ENCODE data around the gene TMEM209.

DNA sequence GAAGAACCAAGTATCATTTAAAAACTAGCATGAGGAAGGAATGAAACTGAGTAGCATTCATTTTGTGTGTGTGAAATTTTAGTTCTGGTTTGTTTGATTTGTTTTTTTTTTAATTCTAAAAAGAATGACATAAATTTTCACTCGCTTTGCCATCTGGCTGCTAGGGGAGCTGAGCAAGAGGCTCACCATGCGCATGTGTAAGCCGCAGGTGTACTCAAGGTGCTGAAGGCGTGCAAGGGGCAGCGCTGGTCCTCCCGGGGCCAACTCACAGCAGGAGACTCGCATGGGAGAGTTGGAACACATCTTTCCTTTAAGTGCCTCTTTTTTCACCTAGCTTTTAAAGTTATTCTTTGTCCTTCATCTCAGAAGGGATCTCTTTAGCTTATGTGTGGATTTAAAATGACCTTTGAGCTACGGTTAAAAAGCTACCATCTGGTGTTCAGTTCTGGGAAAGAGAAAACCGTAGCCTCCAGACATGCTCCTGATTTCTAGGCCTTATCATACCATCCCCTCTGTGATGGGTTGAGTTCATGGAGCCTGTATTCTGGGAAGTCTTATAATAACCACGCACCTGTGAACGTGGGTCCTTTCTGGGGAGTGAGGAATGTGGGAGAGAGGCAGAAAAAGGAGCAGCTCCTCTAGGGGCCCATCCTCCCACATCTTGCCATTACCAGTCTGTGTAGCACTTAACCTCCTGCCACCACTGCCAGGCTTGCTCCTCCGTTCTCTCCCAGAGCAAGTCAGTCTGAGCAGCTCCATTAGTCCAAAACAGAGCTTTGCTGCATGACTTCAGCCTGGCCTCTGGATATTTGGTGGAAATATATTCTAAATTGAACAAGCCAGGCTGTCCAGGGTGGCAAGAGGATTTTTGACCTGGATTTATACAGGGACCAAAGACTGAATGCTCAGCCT lies 73.0 kb downstream of the TMEM209 start:
- TF ChIP-seq, protein P1, sequence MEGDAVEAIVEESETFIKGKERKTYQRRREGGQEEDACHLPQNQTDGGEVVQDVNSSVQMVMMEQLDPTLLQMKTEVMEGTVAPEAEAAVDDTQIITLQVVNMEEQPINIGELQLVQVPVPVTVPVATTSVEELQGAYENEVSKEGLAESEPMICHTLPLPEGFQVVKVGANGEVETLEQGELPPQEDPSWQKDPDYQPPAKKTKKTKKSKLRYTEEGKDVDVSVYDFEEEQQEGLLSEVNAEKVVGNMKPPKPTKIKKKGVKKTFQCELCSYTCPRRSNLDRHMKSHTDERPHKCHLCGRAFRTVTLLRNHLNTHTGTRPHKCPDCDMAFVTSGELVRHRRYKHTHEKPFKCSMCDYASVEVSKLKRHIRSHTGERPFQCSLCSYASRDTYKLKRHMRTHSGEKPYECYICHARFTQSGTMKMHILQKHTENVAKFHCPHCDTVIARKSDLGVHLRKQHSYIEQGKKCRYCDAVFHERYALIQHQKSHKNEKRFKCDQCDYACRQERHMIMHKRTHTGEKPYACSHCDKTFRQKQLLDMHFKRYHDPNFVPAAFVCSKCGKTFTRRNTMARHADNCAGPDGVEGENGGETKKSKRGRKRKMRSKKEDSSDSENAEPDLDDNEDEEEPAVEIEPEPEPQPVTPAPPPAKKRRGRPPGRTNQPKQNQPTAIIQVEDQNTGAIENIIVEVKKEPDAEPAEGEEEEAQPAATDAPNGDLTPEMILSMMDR (IDR thresholded peaks at IDR 0.05): no peak
- TF ChIP-seq POLR2A (IDR thresholded peaks at IDR 0.05): no peak

Measured in body of pancreas (tissue), 4 donors.